GM23248 (cell line): ENCODE results near the gene PLCH1. TPM values are rescaled to one million over a fixed set of nuclear protein-coding genes. Genes with fewer than 3 reads are reported as not detected.
A peak's percentile ranks its signal among the peaks of the same experiment; 100 is the strongest.

Experiments
- DNase-seq: peaks from one replicate; pipeline ENCODE4 v3.0.0-alpha.2; 2015
- H2AFZ ChIP-seq: fragments of 200-600 bp; sonication (generic); 2 replicates; pipeline ENCODE4 v1.6.1; 2016; ENCODE audit warnings: antibody characterized with exemption
- H3F3A ChIP-seq: fragments of 200-600 bp; sonication (generic); 2 replicates; pipeline ENCODE4 v1.6.1; 2016; ENCODE audit warnings: mild to moderate bottlenecking, antibody characterized with exemption, mixed run types; ENCODE audit not compliant: insufficient read depth
- H3K27ac ChIP-seq: fragments of 200-600 bp; sonication (generic); 2 replicates; pipeline ENCODE4 v1.5.1; 2016; ENCODE audit warnings: mild to moderate bottlenecking
- H3K27me3 ChIP-seq: fragments of 200-600 bp; sonication (generic); replicated peaks from 2 replicates; pipeline ENCODE4 v1.6.1; 2016; ENCODE audit warnings: mild to moderate bottlenecking; ENCODE audit not compliant: insufficient read depth
- H3K36me3 ChIP-seq: fragments of 200-600 bp; sonication (generic); 2 replicates; pipeline ENCODE4 v1.6.1; 2016; ENCODE audit warnings: low read depth, mild to moderate bottlenecking
- H3K4me1 ChIP-seq: fragments of 200-600 bp; sonication (generic); 2 replicates; pipeline ENCODE4 v1.6.1; 2016; ENCODE audit warnings: mild to moderate bottlenecking; ENCODE audit not compliant: insufficient read depth
- H3K4me2 ChIP-seq: fragments of 200-600 bp; sonication (generic); one replicate; pipeline ENCODE4 v1.6.1; 2016; ENCODE audit warnings: mild to moderate bottlenecking; ENCODE audit not compliant: unreplicated experiment
- H3K4me3 ChIP-seq: fragments of 200-600 bp; sonication (generic); 2 replicates; pipeline ENCODE4 v1.5.1; 2016; ENCODE audit warnings: mild to moderate bottlenecking
- H3K79me2 ChIP-seq: fragments of 200-600 bp; sonication (generic); 2 replicates; pipeline ENCODE4 v1.6.1; 2016; ENCODE audit warnings: mild to moderate bottlenecking; ENCODE audit not compliant: insufficient read depth
- H3K9ac ChIP-seq: fragments of 200-600 bp; sonication (generic); 2 replicates; pipeline ENCODE4 v1.6.1; 2016; ENCODE audit warnings: mild to moderate bottlenecking
- H3K9me2 ChIP-seq: fragments of 200-600 bp; sonication (generic); 2 replicates; pipeline ENCODE4 v1.6.1; 2016; ENCODE audit warnings: mixed run types, mild to moderate bottlenecking, moderate library complexity; ENCODE audit not compliant: insufficient read depth
- H3K9me3 ChIP-seq: fragments of 200-600 bp; sonication (generic); one replicate; pipeline ENCODE4 v1.6.1; 2017; ENCODE audit warnings: low read depth
- H4K20me1 ChIP-seq: fragments of 200-600 bp; sonication (generic); 2 replicates; pipeline ENCODE4 v1.6.0; 2016; ENCODE audit not compliant: insufficient read depth
- EZH2 ChIP-seq: fragments of 200-600 bp; sonication (generic); IDR thresholded peaks from 2 replicates; pipeline ENCODE4 v1.6.1; 2018; ENCODE audit warnings: antibody characterized with exemption, mild to moderate bottlenecking; ENCODE audit not compliant: insufficient read depth, poor library complexity, severe bottlenecking
- EZH2phosphoT487 ChIP-seq: fragments of 200-600 bp; sonication (generic); IDR thresholded peaks from 2 replicates; pipeline ENCODE4 v1.6.1; 2018; ENCODE audit warnings: antibody characterized with exemption, moderate library complexity, mild to moderate bottlenecking, low read depth; ENCODE audit not compliant: insufficient read depth
- WGBS, 2 experiments: methylation state at CpG; one replicate each; pipeline ENCODE4 v1.1.6; 2015 to 2017; ENCODE audit warnings: low lambda C conversion rate in 2 of 2, low coverage in 1 of 2; ENCODE audit errors: missing lambda C conversion rate in 2 of 2; 5-methylcytosine and 5-hydroxymethylcytosine counted together
- in situ Hi-C: fragments of 300-500 bp; cut with MboI; formaldehyde crosslinking; loops from 2 replicates; pipeline ENCODE4 v1.15.0; 2020
- polyA plus RNA-seq: library from polyadenylated mRNA; unstranded; fragments of >200 nt; fragmentation: Nextera tagmentation; extraction: Ambion mirVana; gene quantifications from 2 replicates; pipeline ENCODE4 v1.2.1, GENCODE V29; 2016
- total RNA-seq: library from RNA; depleted of rRNA; stranded (reverse); fragments of >200 nt; shearing (Covaris generic); gene quantifications from 2 replicates; pipeline ENCODE4 v1.2.3, GENCODE V29; 2014

Gene PLCH1
- total and polyA plus RNA-seq, 2 experiments from 2014 or later, result not detected

GRCh38 chr3:155704061-155704460, 40.8 kb downstream of the PLCH1 start:
- H2AFZ ChIP-seq, result no peak overlapping the region

GRCh38 chr3:155702745-155703591, 41.9 kb downstream of the PLCH1 start:
- in situ Hi-C loops, result loop anchor here (10.0 kb wide), 1 partner anchor 338 kb away; no protein-coding TSS in a partner anchor
- Histone ChIP-seq H3K9me2 (no peaks in the 10 kb centered on the region), H3K9ac (no peak overlapping the region), H3K27me3 (no peaks in the 10 kb centered on the region), H3K4me1 (0 out of 2 replicates have a peak, but pooled peaks cover 4% of the 10 kb centered on the region), H4K20me1 (no peaks in the 10 kb centered on the region), H3K4me3 (no peak overlapping the region), H3K27ac (no peak overlapping the region), H3K36me3 (no peaks in the 10 kb centered on the region), H3K9me3 (no peaks in the 10 kb centered on the region), H3K4me2 (no peak overlapping the region), H3K79me2 (no peaks in the 10 kb centered on the region), H2AFZ (no peak overlapping the region), H3F3A (no peaks in the 10 kb centered on the region)
- WGBS, 2 experiments, result 55 to 58% methylated on average over 6 of the region's 6 CpGs
- DNase-seq, result no peak
- TF ChIP-seq EZH2phosphoT487 (no peak), EZH2 (no peak)

More at GRCh38 chr3:155704061-155704460, 40.8 kb downstream of the PLCH1 start:
- Histone ChIP-seq H3K4me2 (no peak overlapping the region), H3K36me3 (no peaks in the 10 kb centered on the region), H3K9me3 (no peaks in the 10 kb centered on the region), H4K20me1 (no peaks in the 10 kb centered on the region), H3K27me3 (no peaks in the 10 kb centered on the region), H3K9ac (no peak overlapping the region), H3K4me3 (no peak overlapping the region), H3F3A (no peaks in the 10 kb centered on the region), H3K79me2 (no peaks in the 10 kb centered on the region), H3K27ac (no peak overlapping the region), H3K4me1 (0 out of 2 replicates have a peak, but pooled peaks cover 4% of the 10 kb centered on the region), H3K9me2 (no peaks in the 10 kb centered on the region)
- in situ Hi-C loops, result loop anchor here (10.0 kb wide), 1 partner anchor 339 kb away; no protein-coding TSS in a partner anchor
- 90 to 93% methylated on average over 6 of the region's 6 CpGs for WGBS, 2 experiments
- no peak for DNase-seq
- TF ChIP-seq EZH2phosphoT487, result no peak
- TF ChIP-seq EZH2, result no peak

GRCh38 chr3:155701882-155702465, 42.9 kb downstream of the PLCH1 start:
- 0 out of 2 replicates have a peak, but pooled peaks cover 4% of the 10 kb centered on the region for H3K4me1 ChIP-seq
- peak; percentile 76 for DNase-seq
- H3F3A ChIP-seq, result no peaks in the 10 kb centered on the region
- H3K36me3 ChIP-seq, result no peaks in the 10 kb centered on the region
- in situ Hi-C loops, result loop anchor here (10.0 kb wide), 1 partner anchor 337 kb away; no protein-coding TSS in a partner anchor
- no peaks in the 10 kb centered on the region for H3K27me3 ChIP-seq
- no peak overlapping the region for H3K4me3 ChIP-seq
- no peak overlapping the region for H2AFZ ChIP-seq
- no peaks in the 10 kb centered on the region for H3K9me3 ChIP-seq
- no peak for TF ChIP-seq EZH2
- no peak for TF ChIP-seq EZH2phosphoT487
- no peak overlapping the region for H3K9ac ChIP-seq
- 3 to 5% methylated on average over 5 of the region's 5 CpGs for WGBS, 2 experiments
- H4K20me1 ChIP-seq, result no peaks in the 10 kb centered on the region
- H3K79me2 ChIP-seq, result no peaks in the 10 kb centered on the region
- H3K27ac ChIP-seq, result no peak overlapping the region
- H3K9me2 ChIP-seq, result no peaks in the 10 kb centered on the region
- no peak overlapping the region for H3K4me2 ChIP-seq

GRCh38 chr3:155697542-155697941, 47.3 kb downstream of the PLCH1 start:
- Histone ChIP-seq H3K4me2 (no peak overlapping the region), H3K9me2 (no peaks in the 10 kb centered on the region), H3K4me3 (no peak overlapping the region), H2AFZ (no peak overlapping the region), H3K4me1 (0 out of 2 replicates have a peak, but pooled peaks cover 4% of the 10 kb centered on the region), H4K20me1 (no peaks in the 10 kb centered on the region), H3K27ac (no peak overlapping the region), H3K27me3 (no peaks in the 10 kb centered on the region), H3K36me3 (no peaks in the 10 kb centered on the region), H3K9me3 (no peaks in the 10 kb centered on the region), H3K9ac (no peak overlapping the region), H3F3A (no peaks in the 10 kb centered on the region), H3K79me2 (no peaks in the 10 kb centered on the region)
- no peak for DNase-seq
- TF ChIP-seq EZH2phosphoT487, result no peak
- TF ChIP-seq EZH2, result no peak
- 81 to 98% methylated on average over 2 of the region's 2 CpGs for WGBS, 2 experiments
- in situ Hi-C loops, result loop anchor here (5.0 kb wide), 1 partner anchor 315 kb away; no protein-coding TSS in a partner anchor
